Gastrocnemius medialis (tissue), 4 donors: ENCODE data around the gene SLC25A29.

Experiments
- POLR2A ChIP-seq, 2 donors: fragments of 450-650 bp; IDR thresholded peaks; one replicate each; pipeline ENCODE4 v1.6.1; 2017; ENCODE audit warnings: antibody characterized with exemption in 2 of 2, mild to moderate bottlenecking in 2 of 2, moderate library complexity in 2 of 2
- TF ChIP-seq, protein P1 (sequence below), 5 experiments: fragments of 450-650 bp in 3 of 5; fragments of 200-600 bp in 2 of 5; sonication (generic) in 2 of 5; IDR thresholded peaks in 4 of 5; conservative IDR thresholded peaks in 1 of 5; 1 replicate in 4 of 5; 2 replicates in 1 of 5; pipeline ENCODE4 v1.5.1; 2016 to 2019; ENCODE audit warnings: antibody characterized with exemption in 5 of 5, mild to moderate bottlenecking in 3 of 5, moderate library complexity in 3 of 5

DNA sequence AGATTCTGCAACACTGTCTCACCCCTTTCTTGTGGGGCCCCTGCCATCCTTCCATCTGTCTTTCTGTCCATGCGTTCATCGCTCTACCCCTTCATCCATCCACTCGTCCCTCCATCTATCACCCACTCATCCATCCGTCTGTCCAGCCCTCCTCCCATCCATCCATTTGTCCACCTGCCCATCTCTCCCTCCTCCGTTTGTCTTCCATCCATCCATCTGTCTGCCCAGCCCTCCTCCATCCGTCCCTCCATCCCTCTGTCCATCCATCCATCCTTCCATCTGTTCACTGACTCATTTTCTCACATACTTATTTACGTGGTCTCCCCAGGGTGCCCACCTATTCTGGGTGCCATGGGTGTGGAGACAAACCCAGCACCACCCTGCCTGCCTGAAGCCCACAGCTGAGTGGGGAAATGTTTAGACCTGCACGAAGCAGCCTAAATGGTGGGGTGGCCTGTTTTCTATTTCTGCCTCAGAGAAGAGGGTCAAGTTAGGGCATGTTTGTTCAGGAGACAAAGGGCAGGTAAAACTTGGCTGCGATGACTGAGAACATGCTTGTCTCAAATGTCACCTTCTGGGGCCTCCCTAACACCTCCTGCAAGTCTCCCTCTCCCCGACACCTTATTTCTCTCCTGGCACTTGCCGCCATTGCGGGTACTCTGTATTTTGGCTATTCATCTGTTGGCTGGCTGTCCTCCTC is 14.1 kb upstream of the SLC25A29 start:
- TF ChIP-seq POLR2A (IDR thresholded peaks at IDR 0.05), result no peak
- TF ChIP-seq, protein P1, sequence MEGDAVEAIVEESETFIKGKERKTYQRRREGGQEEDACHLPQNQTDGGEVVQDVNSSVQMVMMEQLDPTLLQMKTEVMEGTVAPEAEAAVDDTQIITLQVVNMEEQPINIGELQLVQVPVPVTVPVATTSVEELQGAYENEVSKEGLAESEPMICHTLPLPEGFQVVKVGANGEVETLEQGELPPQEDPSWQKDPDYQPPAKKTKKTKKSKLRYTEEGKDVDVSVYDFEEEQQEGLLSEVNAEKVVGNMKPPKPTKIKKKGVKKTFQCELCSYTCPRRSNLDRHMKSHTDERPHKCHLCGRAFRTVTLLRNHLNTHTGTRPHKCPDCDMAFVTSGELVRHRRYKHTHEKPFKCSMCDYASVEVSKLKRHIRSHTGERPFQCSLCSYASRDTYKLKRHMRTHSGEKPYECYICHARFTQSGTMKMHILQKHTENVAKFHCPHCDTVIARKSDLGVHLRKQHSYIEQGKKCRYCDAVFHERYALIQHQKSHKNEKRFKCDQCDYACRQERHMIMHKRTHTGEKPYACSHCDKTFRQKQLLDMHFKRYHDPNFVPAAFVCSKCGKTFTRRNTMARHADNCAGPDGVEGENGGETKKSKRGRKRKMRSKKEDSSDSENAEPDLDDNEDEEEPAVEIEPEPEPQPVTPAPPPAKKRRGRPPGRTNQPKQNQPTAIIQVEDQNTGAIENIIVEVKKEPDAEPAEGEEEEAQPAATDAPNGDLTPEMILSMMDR (IDR thresholded peaks at IDR 0.05 in 4 of 5, conservative IDR thresholded peaks at IDR 0.05 in 1 of 5), result no peak
